ENCODE measurements around the gene FOXO4.
"Not testable (repeated sequence)": the region's sequence is repeated elsewhere in the genome, so short reads cannot be mapped to it uniquely, and the experiment has no call there.

Gene FOXO4, protein sequence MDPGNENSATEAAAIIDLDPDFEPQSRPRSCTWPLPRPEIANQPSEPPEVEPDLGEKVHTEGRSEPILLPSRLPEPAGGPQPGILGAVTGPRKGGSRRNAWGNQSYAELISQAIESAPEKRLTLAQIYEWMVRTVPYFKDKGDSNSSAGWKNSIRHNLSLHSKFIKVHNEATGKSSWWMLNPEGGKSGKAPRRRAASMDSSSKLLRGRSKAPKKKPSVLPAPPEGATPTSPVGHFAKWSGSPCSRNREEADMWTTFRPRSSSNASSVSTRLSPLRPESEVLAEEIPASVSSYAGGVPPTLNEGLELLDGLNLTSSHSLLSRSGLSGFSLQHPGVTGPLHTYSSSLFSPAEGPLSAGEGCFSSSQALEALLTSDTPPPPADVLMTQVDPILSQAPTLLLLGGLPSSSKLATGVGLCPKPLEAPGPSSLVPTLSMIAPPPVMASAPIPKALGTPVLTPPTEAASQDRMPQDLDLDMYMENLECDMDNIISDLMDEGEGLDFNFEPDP

DNA sequence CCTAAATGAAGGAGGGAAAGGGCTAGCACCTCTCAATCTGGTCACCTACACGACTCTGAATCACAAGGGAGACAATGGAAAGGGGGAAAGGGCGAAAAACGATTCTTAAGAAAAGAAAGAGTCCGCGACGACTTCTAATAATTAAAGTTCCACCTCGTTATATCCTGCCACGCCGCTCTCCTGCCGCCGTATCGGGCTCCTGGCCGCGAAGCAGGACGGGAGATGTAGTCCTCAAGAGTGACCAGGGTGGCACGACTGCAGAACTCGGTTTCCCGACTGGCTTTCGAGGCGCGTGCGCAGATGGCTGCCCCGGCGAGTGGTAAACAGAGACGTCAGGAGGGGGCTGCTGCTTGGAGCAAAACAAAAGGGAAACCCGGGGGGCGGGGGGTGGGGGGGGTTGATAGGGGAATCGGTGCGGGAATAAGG lies at the start of gene FOXO4:
TSS of gene FOXO4 (plus strand) at position 297 of the 426 bp plus-strand sequence. CDS start 678 bp downstream, outside the sequence.
- DNase-seq: peak; percentile 76

- not testable (repeated sequence) for DNase-seq
These were observed 47.8 kb upstream of the FOXO4 start for GRCh38 chrX:71047891-71048290.

GRCh38 chrX:71052721-71053120 lies 42.9 kb upstream of the FOXO4 start:
- DNase-seq: no peak

DNA sequence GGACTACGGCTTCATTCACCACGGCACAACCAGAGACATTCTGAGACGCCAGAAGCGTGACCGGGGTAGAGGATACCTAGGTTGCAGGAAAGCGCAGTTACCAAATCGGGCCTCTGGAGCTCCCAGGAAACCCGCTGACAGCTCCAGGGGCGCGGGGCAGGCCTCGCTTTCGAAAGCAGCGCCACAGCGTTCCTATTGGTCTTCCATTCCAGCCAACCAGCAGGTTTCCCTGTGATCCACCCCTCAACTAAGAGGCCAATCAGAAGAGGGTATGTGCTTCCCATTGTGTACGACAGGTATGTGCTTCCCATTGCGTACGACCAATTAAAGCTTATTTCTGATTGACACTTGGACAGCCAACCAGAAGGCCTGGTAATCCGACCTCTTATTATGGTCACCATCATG lies 42.4 kb upstream of the FOXO4 start:
- DNase-seq: no peak

DNA sequence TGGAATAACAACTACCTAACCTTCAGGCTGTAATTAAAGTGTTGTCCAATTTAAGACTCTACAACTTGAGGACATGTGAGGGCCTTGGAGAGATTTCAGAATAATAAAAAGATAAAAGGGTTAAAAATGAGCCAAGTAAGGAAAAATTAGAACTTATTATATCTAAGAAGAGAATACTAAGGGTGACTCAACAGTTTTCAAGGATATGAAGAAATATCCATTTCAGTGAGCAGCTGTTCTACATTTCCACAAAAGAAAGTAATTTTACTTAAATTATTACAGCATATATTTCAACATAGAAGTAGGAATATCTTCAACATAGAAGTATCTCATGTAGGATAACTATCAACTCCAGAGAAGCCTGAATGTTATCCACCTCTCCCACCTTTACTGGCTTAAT lies 38.8 kb upstream of the FOXO4 start:
- no peak for DNase-seq

DNA sequence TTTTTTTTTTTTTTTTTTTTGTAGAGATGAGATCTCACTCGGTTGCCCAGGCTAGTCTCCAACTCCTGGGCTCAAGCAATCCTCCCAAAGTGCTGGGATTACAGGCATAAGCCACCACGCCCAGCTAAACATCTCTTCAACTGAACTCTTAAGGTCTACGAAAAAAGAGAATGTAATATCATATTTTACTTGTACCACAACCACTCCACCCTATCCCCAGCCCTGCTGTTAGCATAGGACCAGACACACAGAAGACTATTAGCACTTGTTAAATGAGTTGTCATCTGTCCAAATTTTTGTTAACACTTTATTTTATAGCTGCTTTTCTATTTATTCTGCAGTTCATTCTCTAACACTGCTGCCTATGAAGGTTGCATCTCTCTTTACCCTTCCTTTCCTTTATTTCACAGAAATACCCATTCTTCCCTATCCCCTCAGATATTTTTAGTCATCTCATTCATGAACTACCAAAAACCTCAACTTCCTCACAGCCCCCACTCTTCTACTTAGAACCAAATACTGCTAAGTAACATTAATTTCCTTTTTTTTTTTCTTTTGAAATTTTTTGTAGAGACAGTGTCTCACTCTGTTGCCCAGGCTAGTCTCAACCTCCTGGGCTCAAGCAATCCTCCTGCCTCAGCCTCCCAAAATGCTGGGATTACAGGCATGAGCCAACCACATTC lies 37.7 kb upstream of the FOXO4 start:
- DNase-seq: no peak

DNA sequence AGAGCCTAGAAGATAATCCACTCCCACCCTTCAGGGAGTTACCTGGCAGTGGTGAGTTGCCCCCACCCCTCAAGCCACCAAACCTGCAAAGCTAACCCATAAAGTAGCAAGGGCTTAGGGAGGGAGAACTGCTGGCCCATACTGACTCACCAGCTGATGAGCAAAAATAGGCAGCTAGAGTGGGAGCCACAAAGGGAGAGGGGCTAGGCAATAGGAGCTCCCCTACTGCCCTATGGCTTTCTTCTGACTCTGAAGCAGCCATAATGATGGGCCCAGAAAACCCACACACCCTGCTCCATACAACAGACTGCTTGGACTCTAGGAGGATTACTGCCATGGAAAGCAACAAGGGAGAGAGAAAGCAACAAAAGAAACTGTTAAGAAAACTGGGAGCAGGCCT lies 35.5 kb upstream of the FOXO4 start:
- no peak for DNase-seq

DNA sequence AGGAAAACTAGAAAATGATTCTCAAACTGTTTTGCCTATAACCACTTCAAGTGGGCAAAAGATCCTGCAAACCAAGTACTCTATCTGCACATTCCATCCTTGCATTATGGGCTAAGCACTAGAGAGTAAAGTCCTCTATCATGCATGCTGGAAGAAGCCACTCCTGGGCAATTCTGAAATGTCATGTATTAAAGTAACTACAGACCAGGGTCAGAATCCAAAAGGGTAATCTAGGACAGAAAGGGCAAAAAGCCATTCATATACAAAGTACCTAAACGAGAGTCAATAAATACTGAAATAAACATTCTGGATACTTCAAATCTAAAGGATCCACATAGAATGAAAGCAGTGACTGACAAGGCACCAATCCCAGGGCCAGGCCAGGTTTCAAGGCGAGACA lies 28.6 kb upstream of the FOXO4 start:
- no peak for DNase-seq

- no peak for DNase-seq
These were observed 28.0 kb upstream of the FOXO4 start for GRCh38 chrX:71067712-71068043.

DNA sequence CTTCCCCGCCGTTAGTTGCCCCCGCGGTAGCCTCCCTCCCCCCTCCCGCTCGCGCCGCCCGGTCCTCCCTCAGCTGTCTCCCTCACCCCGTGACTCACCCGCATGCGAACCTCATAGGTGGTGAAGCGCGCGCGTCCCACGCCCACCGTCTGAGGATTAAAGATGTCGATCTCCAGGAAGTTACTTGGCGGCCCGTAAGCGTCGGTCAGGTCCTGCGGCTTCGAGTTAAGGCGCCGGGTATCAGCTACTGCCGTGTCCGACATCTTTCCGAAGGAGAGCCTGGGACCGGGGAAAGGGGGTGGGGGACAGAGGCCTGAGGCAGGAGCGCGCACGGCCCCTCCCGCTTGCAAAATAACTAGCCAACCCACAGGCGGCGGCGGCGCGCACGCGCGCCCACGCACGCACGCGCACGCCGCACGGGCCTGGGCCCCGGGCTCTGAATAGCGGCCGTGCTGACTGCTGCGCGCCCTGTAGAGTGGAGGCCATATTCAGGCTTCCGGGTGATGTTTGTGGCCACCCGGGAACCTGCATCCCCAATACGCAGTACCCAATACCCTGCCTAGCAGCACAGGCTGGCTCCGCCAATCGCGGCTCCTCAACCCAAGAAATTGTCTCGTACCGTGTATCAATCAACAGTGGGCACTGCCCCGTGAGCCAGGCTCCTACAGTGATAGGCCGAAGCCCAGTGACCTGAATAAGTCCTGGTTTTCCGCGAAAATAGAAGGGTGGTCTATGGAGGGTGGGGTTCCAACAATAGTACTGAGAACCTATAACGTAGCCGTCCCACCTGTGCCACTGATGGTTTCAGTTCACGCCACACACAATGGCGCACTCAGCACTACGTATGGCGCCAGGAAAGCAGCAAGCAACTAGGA lies 27.4 kb upstream of the FOXO4 start, which contains the start of gene SNX12:
TSS of gene SNX12 (minus strand) at position 291 of the 875 bp plus-strand sequence. CDS start at position 263, 28 bp downstream.
- peak; percentile 98 for DNase-seq

GRCh38 chrX:71070531-71070930 lies 25.1 kb upstream of the FOXO4 start:
- DNase-seq: no peak

DNA sequence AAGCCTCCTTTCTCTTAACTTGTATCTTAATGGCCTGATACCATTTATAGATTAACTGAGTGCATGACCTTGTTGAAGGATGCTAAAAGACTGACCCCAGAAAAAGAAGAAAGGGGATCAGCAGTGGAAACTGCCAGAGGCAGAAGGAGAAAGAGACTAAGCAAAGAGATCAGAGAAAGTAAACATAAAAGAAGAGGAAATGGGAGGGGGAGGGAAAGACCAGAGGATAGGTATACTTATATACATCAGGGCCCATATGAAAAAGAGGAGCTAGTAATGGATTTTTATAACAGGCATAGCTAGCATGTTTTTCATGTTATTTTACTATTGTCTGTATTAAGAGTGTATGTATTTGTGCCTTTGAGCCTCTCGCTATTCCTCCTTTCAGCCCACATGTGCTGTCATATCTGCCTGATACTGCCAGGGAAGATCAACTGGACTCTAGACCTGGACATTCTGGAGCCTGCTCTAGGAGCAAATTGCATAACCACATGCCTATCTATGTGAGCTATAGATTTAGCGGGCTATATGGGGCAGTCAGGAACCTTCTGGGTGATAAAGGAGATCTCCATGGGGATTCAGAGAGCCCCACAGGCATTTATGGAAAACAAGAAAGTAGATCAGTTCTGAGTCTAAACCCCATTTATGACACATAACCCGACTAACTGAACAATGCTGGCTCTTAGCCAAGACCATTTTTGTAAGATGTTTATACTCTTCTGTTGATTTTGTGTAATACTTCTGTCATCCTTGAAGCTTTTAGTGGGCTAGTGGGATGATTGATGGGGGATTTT lies 14.1 kb upstream of the FOXO4 start:
- DNase-seq: no peak

DNA sequence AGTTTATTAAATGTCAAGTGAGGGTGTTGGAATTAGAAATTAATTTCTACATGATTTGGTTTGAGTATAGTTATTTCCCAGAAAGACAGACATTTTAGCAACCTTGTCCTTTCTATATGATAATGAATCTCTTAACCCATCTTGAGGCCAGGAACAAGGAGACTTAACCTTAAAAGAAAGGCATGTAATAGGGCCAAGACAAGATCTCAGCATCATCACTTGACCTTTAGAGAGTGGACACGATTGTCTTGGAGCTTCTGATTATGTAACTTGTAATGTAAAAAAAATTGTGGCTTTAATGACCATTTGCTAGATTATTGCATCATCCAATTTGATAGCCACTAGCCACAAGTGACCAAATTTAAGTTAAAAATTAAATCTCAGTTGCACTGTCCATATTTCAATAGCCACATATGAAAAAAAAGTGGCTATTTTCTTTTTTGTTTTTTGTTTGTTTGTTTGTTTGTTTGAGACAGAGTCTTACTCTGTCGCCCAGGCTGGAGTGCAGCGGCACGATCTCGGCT lies 13.5 kb upstream of the FOXO4 start:
- DNase-seq: no peak

DNA sequence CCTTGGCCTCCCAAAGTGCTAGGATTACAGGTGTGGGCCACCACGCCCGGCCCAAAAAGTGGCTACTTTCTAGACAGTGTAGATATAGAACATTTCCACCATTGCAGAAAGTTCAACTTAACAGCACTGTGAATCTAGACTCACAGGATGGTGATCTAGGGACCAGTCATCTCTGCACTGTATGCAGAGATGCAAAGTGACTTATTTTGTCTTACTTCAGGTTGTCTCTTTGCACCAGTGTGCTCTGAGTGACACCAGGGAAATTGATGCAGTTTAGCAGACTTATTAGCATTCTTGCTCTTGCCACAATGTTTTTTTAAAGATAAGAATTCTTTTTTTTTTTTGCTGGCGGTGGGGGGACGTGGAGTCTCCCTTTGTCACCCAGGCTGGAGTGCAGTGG lies 12.8 kb upstream of the FOXO4 start:
- no peak for DNase-seq

DNA sequence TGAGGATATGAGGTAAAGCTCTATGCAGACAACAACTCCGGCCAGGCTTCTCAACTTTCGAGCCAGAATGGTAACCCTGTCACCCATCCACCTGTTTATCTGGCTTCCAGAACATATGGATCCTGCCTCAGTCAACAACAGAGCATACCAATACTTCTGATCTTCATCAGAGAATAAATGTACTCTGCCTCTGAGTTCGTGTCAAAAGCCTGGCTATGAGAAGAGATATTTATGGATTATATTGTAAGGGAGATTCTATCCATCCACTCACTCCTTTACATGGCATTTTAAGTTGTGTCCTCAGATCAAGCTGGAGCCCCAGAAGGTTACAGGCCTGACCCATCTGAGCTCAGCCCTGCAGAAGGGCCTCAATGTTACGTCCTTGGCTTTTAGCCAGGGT lies 9.8 kb upstream of the FOXO4 start:
- no peak for DNase-seq

GRCh38 chrX:71091263-71091662 lies 4.4 kb upstream of the FOXO4 start:
- no peak for DNase-seq

GRCh38 chrX:71095033-71095432 lies 618 bp upstream of the FOXO4 start:
- no peak for DNase-seq

- DNase-seq: peak; percentile 28
These were observed 519 bp downstream of the FOXO4 start for GRCh38 chrX:71095981-71096759.

DNA sequence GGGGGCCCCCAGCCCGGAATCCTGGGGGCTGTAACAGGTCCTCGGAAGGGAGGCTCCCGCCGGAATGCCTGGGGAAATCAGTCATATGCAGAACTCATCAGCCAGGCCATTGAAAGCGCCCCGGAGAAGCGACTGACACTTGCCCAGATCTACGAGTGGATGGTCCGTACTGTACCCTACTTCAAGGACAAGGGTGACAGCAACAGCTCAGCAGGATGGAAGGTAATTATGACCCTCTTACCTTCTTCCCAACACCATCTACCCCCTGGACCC lies 1.0 kb downstream of the FOXO4 start:
- no peak for DNase-seq

DNA sequence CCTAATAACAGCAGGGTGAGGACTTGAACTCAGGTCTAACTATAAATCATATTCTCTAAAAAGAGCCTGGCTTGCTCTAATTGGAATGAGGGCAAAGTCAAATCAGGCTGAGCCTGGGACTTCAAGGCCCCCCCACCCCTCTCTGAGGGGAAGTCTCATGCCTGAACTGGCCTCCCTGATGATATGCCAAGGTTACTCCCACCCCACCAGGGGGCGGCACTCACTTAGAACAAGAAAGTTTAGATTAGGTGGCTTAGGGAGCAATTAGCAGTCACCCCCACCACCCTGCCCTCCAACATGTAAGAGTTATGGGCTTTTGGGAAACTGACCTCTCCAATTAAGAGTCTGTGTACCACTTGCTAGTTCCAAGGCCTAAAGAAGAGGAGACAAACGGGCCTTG lies 2.7 kb downstream of the FOXO4 start:
- DNase-seq: peak; percentile 15

DNA sequence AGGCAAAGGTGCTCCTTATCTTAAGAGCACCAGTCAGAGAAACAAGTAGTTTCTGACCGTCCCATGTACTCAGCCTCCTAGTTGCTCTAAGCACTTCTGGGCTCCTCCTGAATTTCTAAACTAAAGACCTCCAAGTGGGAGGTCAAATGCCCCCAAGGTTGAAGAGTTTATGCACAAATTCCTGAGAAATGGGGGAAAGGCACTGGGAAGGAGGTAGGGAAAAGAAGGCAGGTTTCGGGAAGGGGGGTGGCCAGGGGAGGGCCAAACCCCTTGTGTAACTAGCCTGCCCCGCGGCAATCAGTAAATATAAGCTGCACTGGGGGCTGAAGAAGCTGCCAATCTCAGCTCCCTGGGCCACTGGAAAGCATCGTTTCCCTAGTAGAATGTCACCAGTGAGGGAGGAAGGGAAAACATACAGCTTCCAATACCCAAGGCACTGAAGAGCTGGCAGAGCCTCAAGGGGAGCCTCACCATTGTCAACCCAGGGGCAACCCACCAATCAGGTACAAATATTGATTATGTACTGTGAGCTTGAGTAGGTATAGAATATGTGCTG lies 3.4 kb downstream of the FOXO4 start:
- DNase-seq: no peak

Data from NCI-H1092 treated with DMSO at 0.1 percent for 48 hours (cell line).